Measurements from ENCODE around the gene NABP1. TPM values are rescaled to one million over a fixed set of nuclear protein-coding genes. Genes with fewer than 3 reads are reported as not detected.

The NABP1 gene
- total RNA-seq, 1 experiment from 2014 or later = 46.5 TPM

GRCh38 chr2:191701696-191702095 lies 23.8 kb downstream of the NABP1 start:
- Histone ChIP-seq H3K9me2 (ENCODE audit: insufficient read depth) (no peaks in the 10 kb centered on the region), H2AFZ (no peak overlapping the region), H3F3A (ENCODE audit: insufficient read depth, low read depth) (peaks cover 15% of the 10 kb centered on the region), H3K4me1 (replicated peaks; ENCODE audit: insufficient read depth) (no peaks in the 10 kb centered on the region), H3K27ac (no peak overlapping the region), H3K36me3 (ENCODE audit: low read depth) (no peaks in the 10 kb centered on the region), H4K20me1 (ENCODE audit: insufficient read depth) (no peaks in the 10 kb centered on the region), H3K79me2 (ENCODE audit: low read depth) (no peaks in the 10 kb centered on the region), H3K4me2 (no peak overlapping the region), H3K9me3 (ENCODE audit: insufficient read depth, low read depth) (no peaks in the 10 kb centered on the region), H3K4me3 (no peak overlapping the region), H3K27me3 (ENCODE audit: insufficient read depth, low read depth) (no peaks in the 10 kb centered on the region)
- ChIA-PET POLR2A (ENCODE audit: unreplicated experiment) (no interaction called here), CTCF (interaction anchor here (0.6 kb wide), 1 partner anchor 650 kb away, joined by 3 read pairs; no protein-coding TSS in a partner anchor)
- BruUV-seq (replicated peaks) = no TSS peak
- TF ChIP-seq EZH2 (IDR thresholded peaks at IDR 0.05; ENCODE audit: low read depth) = no peak
- TF ChIP-seq CTCF (conservative IDR thresholded peaks at IDR 0.05) = no peak
- no peak for DNase-seq
- intact Hi-C loops (cut with micrococcal nuclease; ENCODE audit: unreplicated experiment) = no loop called here

GRCh38 chr2:191703079-191703725 lies 25.3 kb downstream of the NABP1 start:
- CTCF ChIA-PET = no interaction called here
- no peak overlapping the region for H3K4me2 ChIP-seq
- no peaks in the 10 kb centered on the region for H4K20me1 ChIP-seq (ENCODE audit: insufficient read depth)

GRCh38 chr2:191705084-191705483 lies 27.1 kb downstream of the NABP1 start:
- no peak for TF ChIP-seq CTCF (conservative IDR thresholded peaks at IDR 0.05)
- TF ChIP-seq EZH2 (IDR thresholded peaks at IDR 0.05; ENCODE audit: low read depth) = no peak
- intact Hi-C loops (cut with micrococcal nuclease; ENCODE audit: unreplicated experiment) = no loop called here
- Histone ChIP-seq H3K4me3 (no peak overlapping the region), H3K4me2 (no peak overlapping the region), H3K36me3 (ENCODE audit: low read depth) (no peaks in the 10 kb centered on the region), H3K4me1 (replicated peaks; ENCODE audit: insufficient read depth) (no peaks in the 10 kb centered on the region), H3K79me2 (ENCODE audit: low read depth) (no peaks in the 10 kb centered on the region), H3K9me2 (ENCODE audit: insufficient read depth) (no peaks in the 10 kb centered on the region), H3F3A (ENCODE audit: insufficient read depth, low read depth) (no peaks in the 10 kb centered on the region), H3K9me3 (ENCODE audit: insufficient read depth, low read depth) (no peaks in the 10 kb centered on the region), H3K27ac (no peak overlapping the region), H2AFZ (no peak overlapping the region), H4K20me1 (ENCODE audit: insufficient read depth) (no peaks in the 10 kb centered on the region), H3K27me3 (ENCODE audit: insufficient read depth, low read depth) (no peaks in the 10 kb centered on the region)
- DNase-seq = no peak
- POLR2A ChIA-PET (ENCODE audit: unreplicated experiment) = no interaction called here
- no TSS peak for BruUV-seq (replicated peaks)
- CTCF ChIA-PET = no interaction called here

More at GRCh38 chr2:191703079-191703725, 25.3 kb downstream of the NABP1 start:
- intact Hi-C loops (cut with micrococcal nuclease; ENCODE audit: unreplicated experiment) = no loop called here
- H3K9me3 ChIP-seq (ENCODE audit: insufficient read depth, low read depth) = no peaks in the 10 kb centered on the region
- no peaks in the 10 kb centered on the region for H3K36me3 ChIP-seq (ENCODE audit: low read depth)
- no peaks in the 10 kb centered on the region for H3K27me3 ChIP-seq (ENCODE audit: insufficient read depth, low read depth)
- no peak overlapping the region for H3K4me3 ChIP-seq
- no peaks in the 10 kb centered on the region for H3K4me1 ChIP-seq (replicated peaks; ENCODE audit: insufficient read depth)
- POLR2A ChIA-PET (ENCODE audit: unreplicated experiment) = no interaction called here
- H3F3A ChIP-seq (ENCODE audit: insufficient read depth, low read depth) = peaks cover 15% of the 10 kb centered on the region
- no peak for TF ChIP-seq CTCF (conservative IDR thresholded peaks at IDR 0.05)
- no peak for TF ChIP-seq EZH2 (IDR thresholded peaks at IDR 0.05; ENCODE audit: low read depth)
- no peaks in the 10 kb centered on the region for H3K79me2 ChIP-seq (ENCODE audit: low read depth)
- no peaks in the 10 kb centered on the region for H3K9me2 ChIP-seq (ENCODE audit: insufficient read depth)
- H3K27ac ChIP-seq = no peak overlapping the region
- no peak for DNase-seq
- no TSS peak for BruUV-seq (replicated peaks)
- no peak overlapping the region for H2AFZ ChIP-seq
